OCI-LY1 (cell line): Measurements from ENCODE around the gene PGLYRP1.

Experiments
- H2AFZ ChIP-seq: fragments of 200-600 bp; sonication (generic), shearing (Covaris generic); 2 replicates; pipeline ENCODE4 v1.6.0; 2014; ENCODE audit warnings: antibody characterized with exemption, mild to moderate bottlenecking, low read length
- H3F3A ChIP-seq: fragments of 200-600 bp; sonication (generic), shearing (Covaris generic); 2 replicates; pipeline ENCODE4 v1.6.0; 2014; ENCODE audit warnings: mild to moderate bottlenecking, antibody characterized with exemption, low read length, moderate library complexity; ENCODE audit not compliant: insufficient read depth
- H3K27ac ChIP-seq: fragments of 200-600 bp; sonication (generic); 2 replicates; pipeline ENCODE4 v1.5.1; 2014; ENCODE audit warnings: low read length, mixed run types, mild to moderate bottlenecking, low read depth; ENCODE audit not compliant: poor library complexity, severe bottlenecking
- H3K27me3 ChIP-seq: fragments of 200-600 bp; sonication (generic); 2 replicates; pipeline ENCODE4 v1.6.0; 2014; ENCODE audit warnings: antibody characterized with exemption, mild to moderate bottlenecking, low read length, moderate library complexity; ENCODE audit not compliant: insufficient read depth
- H3K36me3 ChIP-seq: fragments of 200-600 bp; sonication (generic); 2 replicates; pipeline ENCODE4 v1.6.1; 2014; ENCODE audit warnings: mild to moderate bottlenecking, antibody characterized with exemption, low read length, moderate library complexity, mixed read lengths; ENCODE audit not compliant: insufficient read depth
- H3K4me1 ChIP-seq: fragments of 200-600 bp; sonication (generic); 2 replicates; pipeline ENCODE4 v1.5.1; 2014; ENCODE audit warnings: mild to moderate bottlenecking, low read length, moderate library complexity; ENCODE audit not compliant: insufficient read depth, severe bottlenecking
- H3K4me2 ChIP-seq: fragments of 200-600 bp; sonication (generic), shearing (Covaris generic); 2 replicates; pipeline ENCODE4 v1.6.1; 2014; ENCODE audit warnings: low read length
- H3K4me3 ChIP-seq: fragments of 200-600 bp; sonication (generic); 2 replicates; pipeline ENCODE4 v1.5.1; 2014; ENCODE audit warnings: low read length, low read depth, mild to moderate bottlenecking, mixed read lengths; ENCODE audit not compliant: poor library complexity, severe bottlenecking
- H3K79me2 ChIP-seq: fragments of 200-600 bp; shearing (Covaris generic); 2 replicates; pipeline ENCODE4 v1.6.1; 2016; ENCODE audit warnings: mixed run types, low read length, mixed read lengths; ENCODE audit not compliant: insufficient read depth
- H3K9ac ChIP-seq: fragments of 200-600 bp; sonication (generic), shearing (Covaris generic); 2 replicates; pipeline ENCODE4 v1.6.1; 2014; ENCODE audit warnings: mild to moderate bottlenecking, low read length, mixed read lengths
- H3K9me2 ChIP-seq: fragments of 200-600 bp; sonication (generic), shearing (Covaris generic); 2 replicates; pipeline ENCODE4 v1.6.1; 2014; ENCODE audit warnings: low read depth, mild to moderate bottlenecking, low read length, mixed read lengths
- H3K9me3 ChIP-seq: fragments of 200-600 bp; shearing (Covaris generic); 2 replicates; pipeline ENCODE4 v1.6.1; 2014; ENCODE audit warnings: low read length, mixed read lengths
- H4K20me1 ChIP-seq: fragments of 200-600 bp; sonication (generic), shearing (Covaris generic); 2 replicates; pipeline ENCODE4 v1.6.0; 2016; ENCODE audit warnings: mild to moderate bottlenecking, low read length; ENCODE audit not compliant: insufficient read depth
- CTCF ChIP-seq: fragments of 200-600 bp; sonication (generic), shearing (Covaris generic); IDR thresholded peaks from 2 replicates; pipeline ENCODE4 v1.5.1; 2017; ENCODE audit warnings: mild to moderate bottlenecking, antibody characterized with exemption, low read length, moderate library complexity, mixed read lengths
- EZH2 ChIP-seq: fragments of 200-600 bp; sonication (generic), shearing (Covaris generic); IDR thresholded peaks from 2 replicates; pipeline ENCODE4 v1.8.0; 2017; ENCODE audit warnings: borderline replicate concordance, mixed run types, mild to moderate bottlenecking, antibody characterized with exemption, low read length, moderate library complexity, mixed read lengths

The PGLYRP1 gene

GRCh38 chr19:46063201-46063600 lies 40.3 kb upstream of the PGLYRP1 start:
- Histone ChIP-seq H3K9ac (no peak overlapping the region), H3K4me3 (no peak overlapping the region), H3F3A (no peaks in the 10 kb centered on the region), H3K36me3 (no peaks in the 10 kb centered on the region), H3K79me2 (no peaks in the 10 kb centered on the region), H3K9me2 (no peaks in the 10 kb centered on the region), H3K27me3 (no peaks in the 10 kb centered on the region; the same call in 1 of the 2 replicates), H3K27ac (no peak overlapping the region), H2AFZ (no peak overlapping the region), H3K4me1 (no peaks in the 10 kb centered on the region), H4K20me1 (no peaks in the 10 kb centered on the region), H3K9me3 (peaks cover 8% of the 10 kb centered on the region; the same call in 1 of the 2 replicates), H3K4me2 (no peak overlapping the region)
- no peak for TF ChIP-seq CTCF
- no peak for TF ChIP-seq EZH2

- Histone ChIP-seq H3K9ac (no peak overlapping the region), H4K20me1 (no peaks in the 10 kb centered on the region), H3K27me3 (no peaks in the 10 kb centered on the region; the same call in 1 of the 2 replicates), H3K4me3 (no peak overlapping the region), H3K36me3 (no peaks in the 10 kb centered on the region), H3K9me2 (no peaks in the 10 kb centered on the region), H2AFZ (no peak overlapping the region), H3K27ac (no peak overlapping the region), H3K4me1 (no peaks in the 10 kb centered on the region), H3F3A (no peaks in the 10 kb centered on the region), H3K4me2 (no peak overlapping the region), H3K9me3 (peaks cover 8% of the 10 kb centered on the region; the same call in 1 of the 2 replicates), H3K79me2 (no peaks in the 10 kb centered on the region)
- no peak for TF ChIP-seq CTCF
- no peak for TF ChIP-seq EZH2
Observed at GRCh38 chr19:46060012-46060411, 37.2 kb upstream of the PGLYRP1 start.

- no peak overlapping the region for H3K4me2 ChIP-seq
- TF ChIP-seq CTCF: no peak
- TF ChIP-seq EZH2: no peak
- no peaks in the 10 kb centered on the region for H3F3A ChIP-seq
- H3K9me3 ChIP-seq: peaks cover 11% of the 10 kb centered on the region; the same call in 1 of the 2 replicates
- no peaks in the 10 kb centered on the region; the same call in 1 of the 2 replicates for H3K27me3 ChIP-seq
- H3K9me2 ChIP-seq: no peaks in the 10 kb centered on the region
- no peaks in the 10 kb centered on the region for H3K79me2 ChIP-seq
- no peaks in the 10 kb centered on the region for H4K20me1 ChIP-seq
- no peak overlapping the region for H2AFZ ChIP-seq
- no peak overlapping the region for H3K9ac ChIP-seq
- no peak overlapping the region for H3K27ac ChIP-seq
- no peaks in the 10 kb centered on the region for H3K4me1 ChIP-seq
- no peak overlapping the region for H3K4me3 ChIP-seq
- H3K36me3 ChIP-seq: no peaks in the 10 kb centered on the region
Observed at GRCh38 chr19:46058778-46059177, 35.9 kb upstream of the PGLYRP1 start.
